Lower leg skin (tissue), 3 donors: Measurements from ENCODE around the gene CPLX4.

Source experiments
- POLR2A ChIP-seq, 2 donors: fragments of 450-650 bp; IDR thresholded peaks; one replicate each; pipeline ENCODE4 v1.6.1; 2016 to 2017; ENCODE audit warnings: antibody characterized with exemption in 2 of 2, mild to moderate bottlenecking in 1 of 2, moderate library complexity in 1 of 2
- TF ChIP-seq, protein P1 (sequence below), 3 donors: fragments of 450-650 bp; IDR thresholded peaks; one replicate each; pipeline ENCODE4 v1.5.1; 2016; ENCODE audit warnings: antibody characterized with exemption in 3 of 3, mild to moderate bottlenecking in 3 of 3, moderate library complexity in 2 of 3

GRCh38 chr18:59344996-59345395 lies 26.5 kb upstream of the CPLX4 start:
- TF ChIP-seq, protein P1, sequence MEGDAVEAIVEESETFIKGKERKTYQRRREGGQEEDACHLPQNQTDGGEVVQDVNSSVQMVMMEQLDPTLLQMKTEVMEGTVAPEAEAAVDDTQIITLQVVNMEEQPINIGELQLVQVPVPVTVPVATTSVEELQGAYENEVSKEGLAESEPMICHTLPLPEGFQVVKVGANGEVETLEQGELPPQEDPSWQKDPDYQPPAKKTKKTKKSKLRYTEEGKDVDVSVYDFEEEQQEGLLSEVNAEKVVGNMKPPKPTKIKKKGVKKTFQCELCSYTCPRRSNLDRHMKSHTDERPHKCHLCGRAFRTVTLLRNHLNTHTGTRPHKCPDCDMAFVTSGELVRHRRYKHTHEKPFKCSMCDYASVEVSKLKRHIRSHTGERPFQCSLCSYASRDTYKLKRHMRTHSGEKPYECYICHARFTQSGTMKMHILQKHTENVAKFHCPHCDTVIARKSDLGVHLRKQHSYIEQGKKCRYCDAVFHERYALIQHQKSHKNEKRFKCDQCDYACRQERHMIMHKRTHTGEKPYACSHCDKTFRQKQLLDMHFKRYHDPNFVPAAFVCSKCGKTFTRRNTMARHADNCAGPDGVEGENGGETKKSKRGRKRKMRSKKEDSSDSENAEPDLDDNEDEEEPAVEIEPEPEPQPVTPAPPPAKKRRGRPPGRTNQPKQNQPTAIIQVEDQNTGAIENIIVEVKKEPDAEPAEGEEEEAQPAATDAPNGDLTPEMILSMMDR (IDR thresholded peaks at IDR 0.05), result no peak
- TF ChIP-seq POLR2A (IDR thresholded peaks at IDR 0.05), result no peak
